Lung (tissue), 12 donors: ENCODE measurements around the gene APBA2. TPM values are rescaled to one million over a fixed set of nuclear protein-coding genes. Genes with fewer than 3 reads are reported as not detected.

Experiments used
- ATAC-seq: fragments of 200-7000 bp; cut with Tn5 transposase; one replicate; pipeline ENCODE4 v1.9.1; 2020; ENCODE audit warnings: moderate number of reproducible peaks; ENCODE audit not compliant: insufficient read depth, low FRiP score
- DNase-seq, 3 donors: peaks; one replicate each; pipeline ENCODE4 v3.0.0-alpha.2; 2013 to 2017
- H3K27ac ChIP-seq, 2 donors: one replicate each; pipeline ENCODE4 v1.5.1; 2013; ENCODE audit warnings: mild to moderate bottlenecking in 2 of 2, moderate library complexity in 2 of 2, control low read depth in 1 of 2, inconsistent platforms in 1 of 2, low read depth in 1 of 2, low read length in 1 of 2
- H3K27me3 ChIP-seq, 3 donors: one replicate each; pipeline ENCODE4 v1.5.1; 2013; ENCODE audit warnings: low read length in 2 of 3; ENCODE audit not compliant: control insufficient read depth in 3 of 3, insufficient read depth in 3 of 3
- H3K36me3 ChIP-seq, 4 donors: one replicate each; pipeline ENCODE4 v1.5.1; 2013; ENCODE audit warnings: low read length in 4 of 4, mild to moderate bottlenecking in 1 of 4, moderate library complexity in 1 of 4; ENCODE audit not compliant: control insufficient read depth in 4 of 4, insufficient read depth in 4 of 4
- H3K4me1 ChIP-seq, 5 donors: one replicate each; pipeline ENCODE4 v1.5.1; 2013; ENCODE audit warnings: low read length in 5 of 5, mild to moderate bottlenecking in 2 of 5, moderate library complexity in 1 of 5; ENCODE audit not compliant: control insufficient read depth in 5 of 5, insufficient read depth in 5 of 5
- H3K4me3 ChIP-seq: one replicate; pipeline ENCODE4 v1.5.1; 2013; ENCODE audit warnings: mild to moderate bottlenecking, control low read depth, moderate library complexity
- H3K9ac ChIP-seq, 2 donors: one replicate each; pipeline ENCODE4 v1.5.1; 2013; ENCODE audit warnings: low read length in 2 of 2, control low read depth in 1 of 2; ENCODE audit not compliant: insufficient read depth in 1 of 2
- H3K9me3 ChIP-seq, 4 donors: one replicate each; pipeline ENCODE4 v1.5.1; 2013; ENCODE audit warnings: low read length in 3 of 4, mild to moderate bottlenecking in 1 of 4, moderate library complexity in 1 of 4; ENCODE audit not compliant: control insufficient read depth in 4 of 4, insufficient read depth in 3 of 4
- CTCF ChIP-seq: IDR thresholded peaks from 2 replicates; pipeline ENCODE4 v1.5.1; 2012; ENCODE audit warnings: mild to moderate bottlenecking; ENCODE audit errors: control extremely low read depth, extremely low read depth
- WGBS, 2 donors: extraction: QIAGEN DNeasy Blood & Tissue Kit; methylation state at CpG; one replicate each; pipeline ENCODE4 v1.1.7; 2013; 5-methylcytosine and 5-hydroxymethylcytosine counted together
- polyA plus RNA-seq, 2 donors: library from polyadenylated mRNA; stranded (reverse); fragments of 200-250 nt; gene quantifications; one replicate each; pipeline ENCODE4 v1.2.1, GENCODE V29; 2013
- total RNA-seq, 2 donors: library from RNA; depleted of rRNA in 1 of 2; stranded (reverse); fragments of >200 nt in 1 of 2; gene quantifications; one replicate each; pipeline ENCODE4 v1.2.1, GENCODE V29; 2014 to 2021
- donor health status: control.
- donor health status: control.
- donor health status: Bipolar disorder and iron deficiency.
- donor health status: healthy.
- donor health status: DM: yes; HTN: yes; CAD: no.

The APBA2 gene
- total and polyA plus RNA-seq, 4 donors, result 1.6 to 18.3 (median 4.5) TPM

- TF ChIP-seq CTCF, result no peak
- Histone ChIP-seq H3K9ac (no peak overlapping the region), H3K27me3 (no peaks in the 10 kb centered on the region), H3K9me3 (no peaks in the 10 kb centered on the region), H3K36me3 (no peaks in the 10 kb centered on the region), H3K4me1 (peaks cover 0 to 3% (median 0%) of the 10 kb centered on the region in 5 donors), H3K27ac (no peak overlapping the region), H3K4me3 (no peak overlapping the region)
- ATAC-seq, result no peak
- 95 to 97% methylated on average over 17 of the region's 17 CpGs for WGBS, 2 donors
- no peak for DNase-seq
Measured at GRCh38 chr15:29093065-29093435, 207.3 kb downstream of the APBA2 start.

GRCh38 chr15:29093696-29094343, 208.0 kb downstream of the APBA2 start:
- H3K27ac ChIP-seq, result no peak overlapping the region
- H3K9me3 ChIP-seq, result no peaks in the 10 kb centered on the region
- no peak overlapping the region for H3K9ac ChIP-seq
- DNase-seq (no peak), ATAC-seq (no peak)
- no peak for TF ChIP-seq CTCF
- H3K4me1 ChIP-seq, result peaks cover 0 to 3% (median 0%) of the 10 kb centered on the region in 5 donors
- 92% methylated on average over 12 of the region's 12 CpGs for WGBS, 2 donors
- no peak overlapping the region for H3K4me3 ChIP-seq
- H3K27me3 ChIP-seq, result no peaks in the 10 kb centered on the region
- no peaks in the 10 kb centered on the region for H3K36me3 ChIP-seq

- whole genome bisulfite sequencing, 2 donors, result 82 to 83% methylated on average over 2 of the region's 2 CpGs
- DNase-seq, result no peak
Measured at GRCh38 chr15:29094711-29095110, 208.9 kb downstream of the APBA2 start.

More at GRCh38 chr15:29094711-29095110, 208.9 kb downstream of the APBA2 start:
- H3K9ac ChIP-seq, result no peak overlapping the region
- TF ChIP-seq CTCF, result no peak
- peaks cover 0 to 3% (median 0%) of the 10 kb centered on the region in 5 donors for H3K4me1 ChIP-seq
- ATAC-seq, result no peak
- no peaks in the 10 kb centered on the region for H3K36me3 ChIP-seq
- no peak overlapping the region for H3K27ac ChIP-seq
- H3K27me3 ChIP-seq, result no peaks in the 10 kb centered on the region
- no peaks in the 10 kb centered on the region for H3K9me3 ChIP-seq
- no peak overlapping the region for H3K4me3 ChIP-seq
